Omental fat pad (tissue), 4 donors: ENCODE data around the gene MTFP1. TPM values are rescaled to one million over a fixed set of nuclear protein-coding genes. Genes with fewer than 3 reads are reported as not detected.
"Not testable (repeated sequence)": the region's sequence is repeated elsewhere in the genome, so short reads cannot be mapped to it uniquely, and the experiment has no call there.

Experiments used
- ATAC-seq: fragments of 150-250 bp; one replicate; pipeline ENCODE4 v1.9.1; 2016; ENCODE audit warnings: mild to moderate bottlenecking, moderate library complexity; ENCODE audit not compliant: low FRiP score
- DNase-seq: peaks from one replicate; pipeline ENCODE4 v3.0.0-alpha.2; 2019; ENCODE audit warnings: low spot score
- CTCF ChIP-seq, 3 donors: fragments of 450-650 bp; IDR thresholded peaks; one replicate each; pipeline ENCODE4 v1.5.1; 2016 to 2017; ENCODE audit warnings: antibody characterized with exemption in 3 of 3, mild to moderate bottlenecking in 3 of 3, moderate library complexity in 2 of 3
- total RNA-seq, 4 donors: library from RNA; depleted of rRNA; stranded (reverse); fragments of >200 nt; gene quantifications; one replicate each; pipeline ENCODE4 v1.1.0, GENCODE V29; 2016

Gene MTFP1
- total RNA-seq, 4 donors from 2014 or later = 11.2 to 14.7 (median 14.1) TPM

- no peak for DNase-seq
Observed at GRCh38 chr22:30397656-30398635, 27.6 kb upstream of the MTFP1 start.

GRCh38 chr22:30398685-30399680, 26.6 kb upstream of the MTFP1 start:
- ATAC-seq (peak; percentile 27), DNase-seq (no peak)
- no peak for TF ChIP-seq CTCF (IDR thresholded peaks at IDR 0.05)

More at GRCh38 chr22:30397656-30398635, 27.6 kb upstream of the MTFP1 start:
- peak; percentile 3 for ATAC-seq
- TF ChIP-seq CTCF (IDR thresholded peaks at IDR 0.05) = no peak

- no peak for ATAC-seq
- no peak for TF ChIP-seq CTCF (IDR thresholded peaks at IDR 0.05)
- DNase-seq = no peak
Observed at GRCh38 chr22:30399718-30400117, 25.9 kb upstream of the MTFP1 start.

GRCh38 chr22:30400159-30400558, 25.4 kb upstream of the MTFP1 start:
- ATAC-seq (no peak), DNase-seq (no peak)
- TF ChIP-seq CTCF (IDR thresholded peaks at IDR 0.05) = no peak

GRCh38 chr22:30401024-30401423, 24.5 kb upstream of the MTFP1 start:
- not testable (repeated sequence) for DNase-seq, ATAC-seq

- no peak for DNase-seq
- no peak for TF ChIP-seq CTCF (IDR thresholded peaks at IDR 0.05)
- ATAC-seq = no peak
Observed at GRCh38 chr22:30402028-30402765, 23.4 kb upstream of the MTFP1 start.

GRCh38 chr22:30402766-30403104, 22.8 kb upstream of the MTFP1 start:
- not testable (repeated sequence) for ATAC-seq

More at GRCh38 chr22:30402766-30403104, 22.8 kb upstream of the MTFP1 start:
- DNase-seq = not testable (repeated sequence)
